ENCODE data around the gene RBM38.
A peak's percentile ranks its signal among the peaks of the same experiment; 100 is the strongest.
"Not testable (repeated sequence)": the region's sequence is repeated elsewhere in the genome, so short reads cannot be mapped to it uniquely, and the experiment has no call there.

RBM38 gene

GRCh38 chr20:57390604-57391438 lies at the start of gene RBM38:
TSS of gene RBM38 (plus strand) at chr20:57391396. CDS start at chr20:57391582, 186 bp downstream.
- peak; percentile 71 to 82 for DNase-seq (ENCODE audit: low read depth in 2 of 2)

- no peak for DNase-seq (ENCODE audit: low read depth in 2 of 2)
Measured at GRCh38 chr20:57341663-57342062, 49.5 kb upstream of the RBM38 start.

DNA sequence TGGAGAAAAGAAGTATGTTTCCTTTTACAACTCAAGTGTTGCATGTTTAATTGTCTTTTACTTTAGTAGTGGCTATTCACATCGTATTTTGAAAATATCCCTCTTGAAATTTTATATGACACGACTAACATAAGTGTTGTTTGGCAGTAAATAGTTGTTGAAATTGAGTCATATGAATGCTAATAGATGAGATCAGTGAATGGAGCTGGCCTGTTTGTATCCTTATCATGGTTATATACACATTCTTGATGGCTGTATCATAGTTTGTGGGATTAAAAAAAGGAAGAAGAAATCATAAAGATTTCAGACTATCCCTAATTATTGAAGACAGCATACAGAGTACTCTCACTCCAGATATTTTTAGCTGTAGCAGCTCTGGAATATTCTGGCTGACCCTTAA lies 48.4 kb upstream of the RBM38 start:
- DNase-seq (ENCODE audit: low read depth in 2 of 2), result no peak

- peak; percentile 51 to 58 for DNase-seq (ENCODE audit: low read depth in 2 of 2)
Measured at GRCh38 chr20:57346477-57346876, 44.7 kb upstream of the RBM38 start.

- no peak for DNase-seq (ENCODE audit: low read depth in 2 of 2)
Measured at GRCh38 chr20:57347393-57347792, 43.8 kb upstream of the RBM38 start.

DNA sequence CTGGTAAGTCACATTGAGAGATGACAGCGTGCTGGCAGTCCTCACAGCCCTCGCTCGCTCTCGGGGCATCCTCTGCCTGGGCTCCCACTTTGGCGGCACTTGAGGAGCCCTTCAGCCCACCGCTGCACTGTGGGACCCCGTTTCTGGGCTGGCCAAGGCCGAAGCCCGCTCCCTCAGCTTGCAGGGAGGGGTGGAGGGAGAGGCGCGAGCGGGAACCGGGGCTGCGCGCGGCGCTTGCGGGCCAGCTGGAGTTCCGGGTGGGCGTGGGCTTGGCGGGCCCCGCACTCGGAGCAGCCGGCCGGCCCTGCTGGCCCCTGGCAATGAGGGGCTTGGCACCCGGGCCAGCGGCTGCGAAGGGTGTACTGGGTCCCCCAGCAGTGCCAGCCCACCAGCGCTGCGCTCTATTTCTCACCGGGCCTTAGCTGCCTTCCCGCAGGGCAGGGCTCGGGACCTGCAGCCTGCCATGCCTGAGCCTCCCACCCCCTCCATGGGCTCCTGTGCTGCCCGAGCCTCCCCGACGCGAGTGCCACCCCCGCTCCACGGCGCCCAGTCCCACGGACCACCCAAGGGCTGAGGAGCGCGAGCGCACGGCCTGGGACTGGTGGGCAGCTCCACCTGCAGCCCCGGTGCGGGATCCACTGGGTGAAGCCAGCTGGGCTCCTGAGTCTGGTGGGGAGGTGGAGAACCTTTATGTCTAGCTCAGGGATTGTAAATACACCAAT lies 42.8 kb upstream of the RBM38 start:
- not testable (repeated sequence) for DNase-seq (ENCODE audit: low read depth in 2 of 2)

GRCh38 chr20:57348922-57349574 lies 42.1 kb upstream of the RBM38 start:
- DNase-seq (ENCODE audit: low read depth in 2 of 2), result not testable (repeated sequence)

DNA sequence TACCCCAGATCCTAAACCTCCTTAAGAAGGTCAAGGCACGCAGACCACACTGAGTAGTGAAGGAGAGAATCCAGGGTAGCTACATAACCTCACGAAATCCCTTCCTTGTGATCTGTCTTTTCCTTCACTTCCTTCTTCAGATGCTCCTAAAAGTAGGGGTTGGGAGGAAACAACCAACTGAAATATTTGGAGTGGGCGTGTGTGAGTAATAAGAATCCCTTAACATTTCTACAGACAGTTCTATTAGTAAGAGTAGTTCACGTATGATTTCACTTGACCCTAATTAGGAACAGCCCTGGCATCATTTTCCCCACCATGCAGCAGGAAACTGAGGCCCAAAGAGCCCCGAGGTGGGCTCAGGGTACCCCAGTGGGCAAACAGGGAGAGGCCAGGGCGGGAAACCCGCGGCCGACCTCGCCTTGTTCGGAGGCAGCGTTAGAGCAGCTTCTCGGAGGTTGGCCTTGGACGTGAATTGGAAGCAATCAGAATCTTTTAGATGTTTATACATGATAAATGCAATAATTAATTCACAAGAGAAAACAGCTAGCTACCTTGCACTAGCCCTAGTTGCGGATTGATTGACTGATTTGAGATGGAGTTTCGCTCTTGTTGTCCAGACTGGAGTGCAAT lies 41.0 kb upstream of the RBM38 start:
- no peak for DNase-seq (ENCODE audit: low read depth in 2 of 2)

- not testable (repeated sequence) for DNase-seq (ENCODE audit: low read depth in 2 of 2)
Measured at GRCh38 chr20:57350726-57351041, 40.5 kb upstream of the RBM38 start.

DNA sequence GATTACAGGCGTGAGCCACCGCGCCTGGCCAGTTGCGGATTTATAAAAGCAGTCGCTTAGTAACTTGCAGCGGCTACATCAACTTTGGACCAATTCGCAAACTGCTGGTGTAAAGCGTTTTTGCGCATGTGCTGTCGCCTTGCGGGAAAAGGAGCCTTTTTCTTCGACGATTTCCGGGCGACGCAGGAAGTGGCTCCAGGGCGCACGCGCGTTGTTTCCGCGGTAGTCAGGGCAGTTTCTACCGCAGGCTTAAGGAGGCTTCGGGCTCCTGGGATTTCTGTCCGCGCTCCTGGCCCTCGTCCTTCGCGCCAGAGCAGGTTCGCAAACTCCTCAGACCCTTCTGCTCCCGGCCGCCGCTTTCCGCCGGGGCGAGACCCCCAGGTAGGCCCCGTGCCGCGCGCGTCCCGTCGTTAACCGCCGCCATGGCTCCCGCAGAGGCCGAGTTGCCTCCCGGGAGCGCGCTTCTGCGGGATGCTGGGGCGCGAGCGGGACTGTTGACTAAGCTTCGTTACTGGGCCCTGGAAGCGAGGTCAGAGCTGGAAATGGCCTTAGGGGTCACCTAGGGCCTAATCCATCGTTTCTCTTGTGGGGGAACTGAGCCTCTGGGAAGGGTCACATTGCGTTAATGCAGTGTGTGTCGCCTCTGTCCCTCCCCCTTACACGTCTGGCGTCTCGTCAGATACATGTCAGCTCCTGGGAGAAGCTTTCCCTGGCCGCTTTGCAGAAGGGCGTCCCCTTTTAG lies 40.0 kb upstream of the RBM38 start, which contains the start of gene RAE1:
RAE1 (plus strand) TSS at position 214 of the 742 bp plus-strand sequence. CDS start 2,784 bp downstream, outside the sequence.
- peak; percentile 81 to 82 for DNase-seq (ENCODE audit: low read depth in 2 of 2)

GRCh38 chr20:57352305-57352704 lies 38.9 kb upstream of the RBM38 start:
- DNase-seq (ENCODE audit: low read depth in 2 of 2), result no peak

DNA sequence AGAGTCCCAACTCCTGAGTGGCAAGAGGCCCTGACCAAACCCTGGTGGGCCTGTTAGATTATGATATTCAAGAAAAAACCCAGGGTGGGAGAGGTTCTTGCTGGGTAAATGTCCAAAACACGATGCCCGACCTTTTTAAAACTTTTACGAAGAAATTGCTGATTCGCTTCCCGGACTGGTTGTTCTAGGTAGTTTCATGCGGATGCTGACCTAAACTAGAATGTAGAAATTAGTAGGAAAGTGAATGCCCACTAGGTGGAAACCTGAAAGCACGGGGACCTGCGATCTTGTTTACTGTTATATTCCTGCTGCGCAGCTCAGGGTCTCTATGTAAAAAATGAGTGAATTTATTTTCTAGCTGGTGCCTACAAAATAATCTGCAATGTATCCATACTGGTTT lies 37.8 kb upstream of the RBM38 start:
- no peak for DNase-seq (ENCODE audit: low read depth in 2 of 2)

GRCh38 chr20:57361517-57361916 lies 29.7 kb upstream of the RBM38 start:
- DNase-seq (ENCODE audit: low read depth in 2 of 2), result no peak

- DNase-seq (ENCODE audit: low read depth in 2 of 2), result no peak
Measured at GRCh38 chr20:57364451-57364850, 26.7 kb upstream of the RBM38 start.

- no peak for DNase-seq (ENCODE audit: low read depth in 2 of 2)
Measured at GRCh38 chr20:57369596-57369995, 21.6 kb upstream of the RBM38 start.

GRCh38 chr20:57370316-57370715 lies 20.9 kb upstream of the RBM38 start:
- DNase-seq (ENCODE audit: low read depth in 2 of 2), result no peak

DNA sequence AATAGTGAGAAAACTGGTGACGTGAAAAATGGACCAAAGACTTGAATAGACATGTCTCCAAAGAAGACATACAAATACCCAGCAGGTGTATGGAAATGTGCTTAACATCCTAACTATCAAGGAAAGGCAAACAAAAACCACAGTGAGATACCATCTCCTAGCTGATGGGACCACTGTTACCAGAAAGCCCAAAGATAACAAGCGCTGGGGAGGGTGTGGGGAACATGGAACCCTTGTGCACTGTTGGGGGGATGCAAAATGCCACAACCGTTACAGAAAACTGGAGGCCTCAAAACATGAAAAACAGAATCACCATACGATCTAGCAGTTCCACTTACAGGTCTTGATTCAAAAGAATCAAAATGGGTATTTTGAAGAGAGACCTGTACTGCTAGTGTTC lies 19.8 kb upstream of the RBM38 start:
- no peak for DNase-seq (ENCODE audit: low read depth in 2 of 2)

DNA sequence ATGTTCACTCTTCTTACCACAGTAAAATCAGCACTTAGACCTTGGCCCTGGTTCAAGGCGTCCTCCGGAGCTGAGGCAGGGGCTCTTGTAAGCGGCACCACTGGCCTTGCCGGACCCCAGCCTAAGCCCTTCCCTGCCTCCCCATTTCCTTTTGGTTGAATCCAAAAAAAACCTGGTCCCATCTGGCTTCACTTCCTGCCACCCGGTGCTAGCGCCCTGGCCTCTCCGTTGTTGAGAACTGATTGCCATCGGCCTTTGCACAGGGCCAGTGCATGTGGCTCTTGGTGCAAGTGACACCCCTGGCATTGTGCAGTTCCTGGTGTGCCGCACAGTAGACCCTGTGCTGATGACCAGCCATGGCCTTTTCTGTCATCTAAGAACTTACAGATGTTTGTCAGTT lies 19.0 kb upstream of the RBM38 start:
- no peak for DNase-seq (ENCODE audit: low read depth in 2 of 2)

- no peak for DNase-seq (ENCODE audit: low read depth in 2 of 2)
Measured at GRCh38 chr20:57372581-57373350, 18.4 kb upstream of the RBM38 start.

DNA sequence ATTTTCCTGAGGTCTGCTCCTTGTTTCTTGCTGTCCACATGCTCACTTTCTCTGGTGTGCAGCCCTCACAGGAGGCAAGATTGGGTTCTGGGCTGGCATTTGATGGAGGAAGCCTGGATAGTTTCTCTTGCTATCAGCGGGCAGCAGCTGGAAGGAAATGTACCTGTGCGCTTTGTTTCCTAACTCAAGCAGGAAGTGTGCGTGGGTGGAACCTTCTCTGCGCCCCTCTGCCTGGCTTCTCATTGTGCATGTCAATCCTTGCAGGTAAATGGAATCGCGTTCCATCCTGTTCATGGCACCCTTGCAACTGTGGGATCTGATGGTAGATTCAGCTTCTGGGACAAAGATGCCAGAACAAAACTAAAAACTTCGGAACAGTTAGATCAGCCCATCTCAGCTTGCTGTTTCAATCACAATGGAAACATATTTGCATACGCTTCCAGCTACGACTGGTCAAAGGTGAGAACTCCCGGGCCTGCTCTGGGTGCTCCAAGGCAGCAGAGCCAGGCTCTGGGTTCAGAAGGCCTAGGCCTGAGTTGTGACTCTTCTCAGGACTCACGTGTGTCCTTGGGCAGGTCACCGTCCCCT lies 16.8 kb upstream of the RBM38 start:
- no peak for DNase-seq (ENCODE audit: low read depth in 2 of 2)
